WI38 (cell line): ENCODE data around the gene GZMM.
A peak's percentile ranks its signal among the peaks of the same experiment; 100 is the strongest.

Source experiments
- H3K4me3 ChIP-seq: 2 replicates; pipeline ENCODE4 v1.5.1; 2011; ENCODE audit warnings: low read depth, mild to moderate bottlenecking, control low read depth, low read length
- CTCF ChIP-seq: IDR thresholded peaks from 2 replicates; pipeline ENCODE4 v1.5.1; 2012; ENCODE audit warnings: low read depth, mild to moderate bottlenecking, control low read depth, low read length

Gene GZMM

GRCh38 chr19:533364-534058 is 10.3 kb upstream of the GZMM start:
- peak overlapping the region; percentile 93 for H3K4me3 ChIP-seq
- no peak for TF ChIP-seq CTCF

- TF ChIP-seq CTCF: no peak
- H3K4me3 ChIP-seq: peak overlapping the region; percentile 93; the same call in 1 of the 2 replicates
These were observed 9.8 kb upstream of the GZMM start for GRCh38 chr19:534088-534487.

- TF ChIP-seq CTCF: no peak
- H3K4me3 ChIP-seq: no peak overlapping the region
These were observed 8.6 kb upstream of the GZMM start for GRCh38 chr19:535017-535835.

GRCh38 chr19:536031-536880 is 7.6 kb upstream of the GZMM start:
- no peak overlapping the region for H3K4me3 ChIP-seq
- no peak for TF ChIP-seq CTCF

GRCh38 chr19:536881-537404 is 6.9 kb upstream of the GZMM start:
- H3K4me3 ChIP-seq: no peak overlapping the region
- no peak for TF ChIP-seq CTCF

- TF ChIP-seq CTCF: no peak
- no peak overlapping the region for H3K4me3 ChIP-seq
These were observed 5.0 kb upstream of the GZMM start for GRCh38 chr19:538641-539428.
